Stimulated activated memory B cell treated with anti-CD40 and anti-IgM and Interleukin-4, amounts not matched to agents 10 μg/mL and 1 μg/mL and 100 μg/mL, for 72 hours (primary cell): ENCODE results near the gene AMH.

Experiments used
- ATAC-seq: fragments of 150-1000 bp; cut with Tn5 transposase; 2 replicates; pipeline ENCODE4 v1.10.0; 2021
- H3K27ac Mint-ChIP-seq: one replicate; pipeline ENCODE4 v1.8.0; 2022; ENCODE audit warnings: mild to moderate bottlenecking, mixed read lengths
- H3K27me3 Mint-ChIP-seq: one replicate; pipeline ENCODE4 v1.8.0; 2022; ENCODE audit warnings: mixed read lengths
- H3K36me3 Mint-ChIP-seq: one replicate; pipeline ENCODE4 v1.8.0; 2022; ENCODE audit warnings: mixed read lengths
- H3K4me1 Mint-ChIP-seq: one replicate; pipeline ENCODE4 v1.8.0; 2022; ENCODE audit warnings: mixed read lengths
- H3K4me3 Mint-ChIP-seq: one replicate; pipeline ENCODE4 v1.8.0; 2022; ENCODE audit warnings: mild to moderate bottlenecking, moderate library complexity, mixed read lengths
- H3K9me3 Mint-ChIP-seq: one replicate; pipeline ENCODE4 v1.8.0; 2022; ENCODE audit warnings: mixed read lengths

The AMH gene

DNA sequence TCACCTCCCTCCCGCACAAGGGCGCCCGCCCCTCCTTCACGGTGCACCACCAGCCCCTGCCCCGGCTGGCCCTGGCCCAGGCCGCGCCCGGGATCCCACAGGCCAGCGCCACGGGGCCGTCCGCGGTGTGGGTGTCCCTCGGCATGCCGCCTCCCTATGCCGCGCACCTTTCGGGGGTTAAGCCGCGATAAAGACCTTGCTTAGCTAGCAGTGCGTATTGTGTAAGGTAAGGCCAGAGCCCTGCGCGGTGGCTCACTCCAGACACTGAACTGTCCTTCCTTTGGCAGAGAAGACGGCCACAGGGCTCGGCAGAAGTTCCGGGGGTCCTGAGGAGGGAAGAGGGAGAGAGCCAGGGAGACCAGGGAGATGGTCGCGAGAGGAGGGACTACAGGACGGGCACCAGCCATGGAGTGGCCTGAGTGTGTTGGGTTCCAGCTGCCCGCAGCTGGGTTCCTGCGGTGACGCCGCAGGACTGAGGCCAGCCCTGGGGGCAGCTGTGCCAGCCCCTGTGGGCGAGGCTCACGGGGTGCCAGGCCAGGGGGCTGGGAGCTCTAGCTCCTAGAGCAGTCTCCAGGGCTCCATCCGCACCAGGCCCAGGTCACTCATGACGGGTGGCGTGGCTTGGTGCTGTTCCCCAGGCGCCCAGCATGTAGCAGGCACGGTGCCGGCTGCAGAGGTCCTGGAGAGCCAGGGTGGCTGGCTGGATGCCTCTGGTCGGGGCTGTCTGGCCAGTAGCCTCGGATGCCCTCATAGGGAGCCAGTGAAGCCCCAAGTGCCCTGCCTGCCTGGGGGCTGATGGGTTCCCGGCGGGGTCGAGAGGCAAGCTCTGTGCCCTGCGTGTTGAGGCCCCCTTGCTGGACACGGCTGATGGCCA, 20.7 kb upstream of the AMH start:
- Mint-ChIP-seq H3K4me3 (peak overlapping the region; percentile 65), H3K27ac (peak overlapping the region; percentile 78), H3K36me3 (peaks cover 63% of the 10 kb centered on the region), H3K4me1 (peaks cover 67% of the 10 kb centered on the region), H3K9me3 (no peaks in the 10 kb centered on the region), H3K27me3 (no peaks in the 10 kb centered on the region)
- peak; percentile 5 for ATAC-seq

DNA sequence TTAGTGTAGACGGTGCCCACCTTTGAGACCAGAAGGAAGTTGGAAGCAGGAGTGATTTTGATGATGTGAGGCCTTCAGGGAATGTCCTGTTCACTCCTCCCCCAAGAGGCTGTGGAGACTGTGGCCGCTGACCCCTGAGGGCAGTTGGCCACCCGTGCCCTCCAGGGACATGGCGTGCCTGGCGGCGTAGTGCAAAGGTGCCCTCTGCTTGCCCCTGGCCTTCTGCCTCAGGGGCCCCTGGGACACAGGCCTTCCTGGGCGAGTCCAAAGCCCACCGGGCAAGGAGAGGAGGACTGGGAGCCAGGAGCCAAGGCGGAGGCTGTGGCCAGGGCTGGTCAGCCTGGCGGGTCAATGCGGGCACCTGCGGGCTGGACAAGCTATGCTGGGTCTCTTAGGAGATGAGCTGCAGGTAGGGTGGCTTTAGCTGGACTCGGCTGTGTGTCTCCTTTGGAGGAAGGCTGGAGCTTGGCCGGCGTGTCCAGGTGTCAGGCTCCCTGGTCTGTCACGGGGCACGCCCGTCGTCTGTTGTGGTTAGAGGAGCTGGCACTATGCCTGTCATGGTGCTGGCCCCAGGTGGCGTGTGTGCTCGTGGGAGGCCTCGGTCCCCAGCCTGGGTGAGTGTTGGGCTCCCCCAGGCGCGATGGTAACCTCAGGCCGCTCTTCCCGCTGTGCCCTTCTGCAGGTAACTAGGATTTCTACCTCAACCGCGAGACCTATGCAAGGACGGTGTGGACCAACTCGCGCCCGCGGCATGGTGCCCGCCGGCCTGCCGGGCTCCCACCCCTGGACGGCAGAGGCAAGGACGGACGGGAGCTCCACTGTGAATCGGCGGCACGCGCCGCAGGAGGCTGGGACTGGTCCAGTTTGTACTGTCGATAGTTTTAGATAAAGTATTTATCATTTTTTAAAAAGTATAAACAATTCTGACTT, 19.8 kb upstream of the AMH start:
- Mint-ChIP-seq H3K4me3 (no peak overlapping the region), H3K9me3 (no peaks in the 10 kb centered on the region), H3K27ac (peak overlapping the region; percentile 78), H3K36me3 (peaks cover 65% of the 10 kb centered on the region), H3K27me3 (no peaks in the 10 kb centered on the region), H3K4me1 (peaks cover 67% of the 10 kb centered on the region)
- no peak for ATAC-seq

DNA sequence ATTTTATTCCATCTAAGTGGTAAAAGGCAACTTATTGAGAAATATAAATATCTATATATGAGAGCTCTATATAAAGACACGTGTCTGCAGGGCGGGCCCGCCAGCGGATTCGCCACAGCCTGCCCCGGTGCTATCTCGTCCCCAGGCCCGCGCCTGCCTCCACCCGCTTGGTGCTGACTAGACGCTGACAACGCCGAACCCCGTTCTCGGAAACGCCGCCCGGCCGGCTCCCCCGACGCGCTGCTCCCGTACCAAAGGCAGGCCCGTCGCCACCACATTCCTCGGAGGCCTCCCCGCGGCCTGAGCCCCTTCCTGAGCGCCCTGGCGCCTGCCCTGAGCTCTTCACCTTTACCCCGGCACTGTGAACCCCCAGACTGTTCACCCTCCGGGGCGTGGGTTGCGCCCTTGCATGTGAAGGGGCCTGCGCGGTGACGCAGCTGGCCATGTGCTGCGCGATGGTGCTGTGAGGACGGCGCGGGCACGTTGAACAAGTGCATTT, 19.0 kb upstream of the AMH start:
- Mint-ChIP-seq H3K27me3 (no peaks in the 10 kb centered on the region), H3K27ac (no peak overlapping the region), H3K4me1 (peaks cover 67% of the 10 kb centered on the region), H3K9me3 (no peaks in the 10 kb centered on the region), H3K36me3 (peaks cover 59% of the 10 kb centered on the region), H3K4me3 (no peak overlapping the region)
- ATAC-seq = no peak

DNA sequence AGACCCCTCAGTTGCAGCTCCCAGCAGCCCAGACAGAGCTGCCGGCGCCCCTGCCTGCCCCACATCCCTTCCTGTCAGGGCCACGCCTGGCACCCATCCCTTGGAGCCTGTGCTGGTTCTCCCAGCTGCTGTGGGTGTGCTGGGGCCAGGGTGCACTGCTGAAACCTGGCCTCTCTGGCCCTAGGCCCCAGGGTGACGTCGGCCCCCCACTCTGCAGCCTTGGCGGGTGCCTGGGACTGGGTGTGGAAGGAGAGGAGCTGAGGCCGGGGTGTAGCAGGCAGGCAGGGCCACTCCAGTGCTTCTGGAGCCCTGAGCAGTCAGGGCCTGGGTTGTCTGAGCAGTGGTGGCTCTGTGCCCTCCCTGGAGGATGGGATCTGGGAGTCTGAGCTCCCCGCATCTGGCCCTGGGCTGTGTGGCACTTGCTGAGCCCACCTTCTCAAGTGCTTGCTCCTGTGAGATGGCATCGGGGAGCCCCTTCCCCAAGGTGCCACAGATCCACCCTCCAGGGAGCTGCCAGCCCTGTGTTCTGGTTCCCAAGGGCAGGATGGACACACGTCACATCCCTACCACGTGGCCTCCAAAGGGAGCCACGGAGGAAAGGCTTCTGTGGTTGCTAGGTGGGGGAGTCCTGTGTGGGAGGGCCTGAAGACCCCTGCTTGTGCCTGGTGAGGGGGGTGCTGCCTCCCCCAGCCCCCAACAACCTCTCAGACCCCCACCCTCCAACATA, 18.2 kb upstream of the AMH start:
- Mint-ChIP-seq H3K36me3 (peaks cover 50% of the 10 kb centered on the region), H3K27ac (no peak overlapping the region), H3K4me1 (peaks cover 63% of the 10 kb centered on the region), H3K9me3 (no peaks in the 10 kb centered on the region), H3K4me3 (no peak overlapping the region), H3K27me3 (no peaks in the 10 kb centered on the region)
- no peak for ATAC-seq

DNA sequence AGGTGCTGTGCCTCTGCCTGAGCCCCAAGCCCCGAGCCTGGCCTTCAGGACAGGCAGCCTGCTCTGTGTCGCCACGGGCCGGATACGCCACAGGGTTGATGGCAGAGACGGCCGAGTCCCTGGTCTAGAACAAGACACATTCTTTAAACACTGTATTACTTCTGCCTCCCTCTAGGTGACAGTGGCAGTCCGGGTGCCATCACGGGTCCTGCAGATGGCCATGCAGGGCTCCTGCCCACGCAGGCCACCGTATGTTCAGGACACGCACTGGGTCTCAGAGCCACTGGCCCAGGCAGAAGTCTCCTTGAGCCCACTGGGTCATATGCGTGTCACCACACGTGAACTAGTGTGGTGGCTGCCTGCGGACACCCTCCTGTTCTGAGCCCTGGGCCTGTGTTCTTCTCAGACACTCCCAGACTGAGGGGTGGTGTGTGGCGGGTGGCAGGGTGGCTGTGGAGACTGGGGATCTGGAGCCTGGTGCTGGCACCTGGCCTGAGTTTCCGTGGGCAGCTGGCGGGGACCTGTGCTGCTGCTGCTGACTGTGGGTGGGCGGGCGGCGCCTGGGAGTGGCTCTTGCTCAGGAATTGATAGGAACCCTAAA, 17.4 kb upstream of the AMH start:
- no peak for ATAC-seq

DNA sequence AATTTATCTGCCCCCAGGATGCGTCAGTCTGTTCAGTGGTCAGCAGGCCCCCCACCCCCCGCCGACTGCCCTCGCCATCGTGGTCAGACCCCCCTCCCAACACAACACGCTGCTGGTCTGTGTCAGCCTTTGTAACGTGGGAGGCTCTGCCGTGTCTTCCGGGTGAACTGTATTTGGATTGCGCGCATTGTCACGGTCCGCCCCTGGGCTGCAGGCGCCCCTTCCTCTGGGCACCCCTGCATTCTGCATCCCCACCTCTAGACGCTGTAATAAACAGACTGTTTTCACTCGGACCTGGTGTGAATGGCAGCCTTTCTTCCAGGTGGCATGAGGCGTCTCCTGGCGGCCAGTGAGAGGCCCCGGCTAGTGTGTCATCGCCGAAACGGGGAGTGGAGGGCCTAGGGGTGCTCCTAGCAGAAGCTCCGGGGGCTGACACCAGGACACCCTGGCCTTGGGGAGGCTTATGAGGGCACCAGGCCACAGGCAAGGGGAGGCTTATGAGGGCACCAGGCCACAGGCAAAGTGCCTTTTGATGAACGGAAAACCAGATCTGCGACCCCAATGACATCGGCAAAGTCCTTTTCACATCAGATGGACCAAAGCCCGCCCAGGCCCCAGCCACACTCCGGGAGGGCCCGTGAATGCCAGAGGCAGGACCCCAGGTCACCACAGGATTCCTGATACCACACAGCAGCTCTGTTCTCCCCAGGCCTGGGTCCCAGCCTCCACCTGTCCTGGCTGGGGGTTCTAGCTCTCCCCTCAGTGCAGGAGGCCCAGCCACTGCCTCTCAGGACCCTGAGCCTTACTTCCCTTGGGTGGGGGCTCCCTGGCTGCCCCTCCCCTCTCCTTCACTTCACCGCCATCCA, 16.6 kb upstream of the AMH start:
- no peaks in the 10 kb centered on the region for H3K27me3 Mint-ChIP-seq
- no peaks in the 10 kb centered on the region for H3K9me3 Mint-ChIP-seq
- peak overlapping the region; percentile 44 for H3K27ac Mint-ChIP-seq
- peaks cover 40% of the 10 kb centered on the region for H3K36me3 Mint-ChIP-seq
- H3K4me3 Mint-ChIP-seq = no peak overlapping the region
- peaks cover 60% of the 10 kb centered on the region for H3K4me1 Mint-ChIP-seq
- ATAC-seq = no peak

More for the DNA sequence above, 17.4 kb upstream of the AMH start:
- Mint-ChIP-seq H3K9me3 (no peaks in the 10 kb centered on the region), H3K4me3 (no peak overlapping the region), H3K27ac (no peak overlapping the region), H3K4me1 (peaks cover 62% of the 10 kb centered on the region), H3K36me3 (peaks cover 45% of the 10 kb centered on the region), H3K27me3 (no peaks in the 10 kb centered on the region)

DNA sequence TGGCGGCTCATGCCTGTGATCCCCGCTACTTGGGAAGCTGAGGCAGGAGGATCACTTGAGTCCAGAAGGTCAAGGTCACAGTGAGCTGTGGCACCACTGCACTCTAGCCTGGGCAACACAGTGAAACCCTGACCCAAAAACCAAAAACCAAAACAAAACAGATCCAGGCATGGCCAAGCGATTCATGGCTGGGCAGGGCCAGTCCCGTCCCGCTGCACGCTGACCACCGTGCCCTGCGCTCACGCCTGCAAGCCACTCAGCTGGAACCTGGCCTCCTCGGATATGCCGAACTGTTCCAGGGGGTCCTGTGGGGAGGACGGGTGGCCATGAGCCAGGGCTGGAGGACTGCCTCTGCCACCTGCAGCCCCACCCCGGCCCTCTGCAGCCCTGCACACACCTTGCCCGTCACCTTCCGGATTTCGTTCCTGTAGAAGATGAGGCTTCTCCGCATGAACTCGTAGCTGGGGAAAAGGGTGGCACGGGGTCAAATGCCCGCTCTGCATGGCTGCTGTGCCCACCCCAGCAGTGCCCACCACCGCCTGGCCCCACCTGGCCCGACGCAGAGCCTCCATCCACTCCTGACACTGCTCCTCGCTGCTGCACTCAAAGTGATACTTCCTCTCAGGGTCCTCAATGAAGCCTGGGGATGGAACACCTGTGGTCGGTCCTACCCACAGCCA, 15.4 kb upstream of the AMH start:
- Mint-ChIP-seq H3K27me3 (no peaks in the 10 kb centered on the region), H3K9me3 (no peaks in the 10 kb centered on the region), H3K4me1 (peaks cover 60% of the 10 kb centered on the region), H3K36me3 (peaks cover 35% of the 10 kb centered on the region), H3K4me3 (peak overlapping the region; percentile 49), H3K27ac (peak overlapping the region; percentile 91)
- ATAC-seq = no peak

DNA sequence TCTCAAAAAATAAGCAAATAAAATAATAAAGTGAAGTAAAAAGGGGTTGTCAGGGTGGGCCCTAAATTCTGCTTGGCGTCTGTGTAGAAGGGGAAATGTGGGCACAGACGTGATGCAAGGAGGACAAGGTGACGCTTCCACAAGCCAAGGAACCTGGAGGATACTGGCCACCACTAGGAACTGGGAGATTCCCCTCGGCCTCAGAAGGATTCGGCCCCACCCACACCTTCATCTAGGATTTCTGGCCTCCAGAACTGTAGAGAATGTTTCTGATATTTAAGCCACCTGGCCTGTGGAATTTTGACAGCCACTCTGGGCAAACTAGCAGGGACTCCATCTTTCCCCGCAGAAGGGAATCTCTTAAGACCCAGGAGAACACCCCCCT, 14.1 kb upstream of the AMH start:
- no peaks in the 10 kb centered on the region for H3K27me3 Mint-ChIP-seq
- no peak for ATAC-seq
- peaks cover 41% of the 10 kb centered on the region for H3K36me3 Mint-ChIP-seq
- H3K27ac Mint-ChIP-seq = peak overlapping the region; percentile 91
- H3K9me3 Mint-ChIP-seq = no peaks in the 10 kb centered on the region
- peaks cover 63% of the 10 kb centered on the region for H3K4me1 Mint-ChIP-seq
- peak overlapping the region; percentile 86 for H3K4me3 Mint-ChIP-seq

DNA sequence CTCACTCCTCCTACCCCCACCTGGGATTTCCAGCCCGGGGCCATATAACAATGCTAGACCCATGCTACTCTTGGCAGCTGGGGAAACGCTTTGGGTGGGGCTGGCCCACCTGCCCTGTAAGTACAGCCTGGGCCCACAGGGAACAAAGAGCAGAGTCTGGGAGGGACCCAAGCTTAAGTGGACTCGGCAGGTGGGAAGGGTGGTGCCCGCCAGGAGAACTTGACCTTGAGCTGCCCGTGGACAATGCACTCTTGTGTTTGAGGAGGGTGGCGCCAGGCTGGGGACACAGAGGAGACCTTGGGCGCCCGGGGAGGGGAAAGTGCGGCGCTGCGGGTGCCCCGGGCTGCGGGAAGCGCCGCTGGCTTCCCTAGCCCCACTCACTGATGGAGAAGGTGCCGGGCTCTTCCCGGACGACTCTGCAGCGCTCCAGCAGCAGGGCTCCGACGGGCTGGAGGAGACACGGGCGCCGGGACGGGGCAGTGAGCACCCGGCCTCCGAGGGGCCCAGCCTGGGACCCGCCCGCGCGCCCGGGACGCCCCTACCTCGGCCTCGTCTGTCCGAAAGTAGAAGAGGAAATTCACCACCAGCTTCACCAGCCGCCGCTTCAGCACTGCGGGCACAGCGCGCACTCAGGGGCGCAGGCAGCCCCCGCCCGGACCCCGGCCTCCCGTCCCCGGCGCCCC, 13.6 kb upstream of the AMH start:
- peak overlapping the region; percentile 91 for H3K27ac Mint-ChIP-seq
- H3K4me3 Mint-ChIP-seq = peak overlapping the region; percentile 86
- H3K36me3 Mint-ChIP-seq = peaks cover 42% of the 10 kb centered on the region
- peaks cover 68% of the 10 kb centered on the region for H3K4me1 Mint-ChIP-seq
- ATAC-seq = peak; percentile 58
- H3K9me3 Mint-ChIP-seq = no peaks in the 10 kb centered on the region
- H3K27me3 Mint-ChIP-seq = no peaks in the 10 kb centered on the region

DNA sequence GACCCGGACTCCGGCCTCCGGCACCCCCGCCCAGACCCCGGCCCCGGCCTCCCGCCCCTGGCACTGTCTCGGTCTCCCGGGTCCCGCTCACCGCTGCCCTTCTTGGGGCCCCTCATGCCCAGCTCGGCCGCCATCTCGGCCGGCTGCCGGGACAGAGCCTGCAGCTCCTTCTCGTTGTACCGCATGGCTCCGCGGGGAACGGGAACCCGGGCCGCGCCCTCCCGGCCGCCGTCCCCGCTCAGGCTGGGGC, 13.1 kb upstream of the AMH start:
- peak overlapping the region; percentile 86 for H3K4me3 Mint-ChIP-seq
- ATAC-seq = no peak
- no peaks in the 10 kb centered on the region for H3K9me3 Mint-ChIP-seq
- peak overlapping the region; percentile 91 for H3K27ac Mint-ChIP-seq
- peaks cover 46% of the 10 kb centered on the region for H3K36me3 Mint-ChIP-seq
- H3K27me3 Mint-ChIP-seq = no peaks in the 10 kb centered on the region
- peaks cover 73% of the 10 kb centered on the region for H3K4me1 Mint-ChIP-seq

DNA sequence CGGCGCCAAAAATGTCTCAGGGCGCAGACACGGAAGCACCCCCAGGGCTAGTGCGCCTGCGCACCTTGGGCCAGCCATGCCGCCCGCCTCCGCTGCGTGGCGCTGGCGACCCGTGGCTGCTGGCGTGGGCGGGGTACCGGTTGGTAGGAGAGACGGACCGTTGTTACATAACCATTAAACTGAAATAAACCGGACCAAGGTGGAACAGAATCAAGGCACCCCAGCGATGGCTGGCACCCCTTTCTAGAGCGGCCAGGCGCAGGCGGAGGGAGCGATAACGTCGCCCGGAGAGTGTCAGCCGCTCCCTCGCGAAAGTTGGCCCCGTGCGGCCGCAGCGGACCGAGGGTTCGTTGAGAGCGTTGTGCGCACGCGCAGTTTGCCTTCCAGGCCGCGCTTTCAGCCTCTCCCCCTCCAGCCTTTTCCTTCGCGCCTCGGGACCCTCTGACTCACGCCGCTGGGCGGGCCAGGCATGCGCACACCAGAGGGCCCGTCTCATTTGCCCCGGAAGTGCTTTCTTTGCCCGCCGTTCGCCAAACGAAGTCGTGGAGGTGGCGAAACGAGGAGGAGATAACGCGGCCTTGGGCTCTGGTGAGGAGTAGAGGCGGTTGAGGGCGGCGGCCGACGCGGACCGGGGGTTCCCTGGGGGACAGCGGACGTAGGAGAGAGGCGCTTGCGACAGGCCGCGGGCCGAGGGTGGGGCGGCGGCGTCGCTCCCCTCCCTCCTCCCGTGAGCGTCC, 12.6 kb upstream of the AMH start, which contains the start of the genes PLEKHJ1 and SF3A2:
Gene PLEKHJ1 (minus strand): TSS at position 16 of the 737 bp plus-strand sequence. CDS start 81 bp downstream, outside the sequence.
Gene SF3A2 (plus strand): TSS at position 511 of the 737 bp plus-strand sequence. CDS start 6,595 bp downstream, outside the sequence.
- Mint-ChIP-seq H3K27me3 (no peaks in the 10 kb centered on the region), H3K4me1 (peaks cover 78% of the 10 kb centered on the region), H3K27ac (peak within 1 kb of the TSS; percentile 91), H3K36me3 (peaks cover 46% of the 10 kb centered on the region), H3K9me3 (no peaks in the 10 kb centered on the region), H3K4me3 (peak within 1 kb of the TSS; percentile 86)
- ATAC-seq = peak; percentile 91

DNA sequence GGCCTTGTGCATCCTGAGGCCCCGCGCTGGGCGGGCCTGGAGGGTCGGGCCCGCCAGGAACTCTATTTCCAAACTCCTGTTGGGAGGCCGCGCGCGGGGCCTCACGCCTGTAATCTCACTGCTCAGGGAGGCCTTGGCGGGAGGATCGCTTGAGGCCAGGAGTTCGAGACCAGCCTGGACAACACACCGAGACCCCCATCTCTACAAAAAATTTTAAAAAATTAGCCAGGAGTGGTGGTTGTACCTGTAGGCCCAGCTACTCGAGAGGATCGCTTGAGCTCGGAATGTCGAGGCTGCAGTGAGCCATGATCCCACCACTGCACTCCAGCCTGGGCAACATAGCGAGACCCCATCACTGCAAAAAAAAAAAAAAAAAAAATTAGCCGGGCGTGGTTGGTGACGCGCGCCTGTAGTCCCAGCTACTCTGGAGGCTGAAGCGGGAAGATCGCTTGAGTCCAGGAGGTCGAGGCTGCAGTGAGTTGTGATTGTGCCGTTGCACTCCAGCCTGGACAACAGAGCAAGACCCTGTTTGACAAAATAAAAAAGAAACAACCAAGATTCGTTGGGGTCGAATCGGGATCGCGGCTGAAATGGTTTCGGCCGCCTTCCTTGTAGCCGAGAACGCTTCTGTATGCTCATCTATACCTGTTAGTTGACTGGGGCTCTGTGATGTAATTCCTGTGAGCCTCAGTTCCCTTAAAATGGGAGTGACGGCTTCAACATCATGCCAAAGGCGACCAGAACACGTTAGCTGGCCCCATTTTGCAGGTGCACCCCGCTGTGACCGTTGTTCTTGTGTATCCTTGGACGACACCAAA, 11.9 kb upstream of the AMH start:
- H3K4me1 Mint-ChIP-seq = peaks cover 81% of the 10 kb centered on the region
- H3K36me3 Mint-ChIP-seq = peaks cover 45% of the 10 kb centered on the region
- peak overlapping the region; percentile 91 for H3K27ac Mint-ChIP-seq

More for the DNA sequence above, 11.9 kb upstream of the AMH start:
- Mint-ChIP-seq H3K27me3 (no peaks in the 10 kb centered on the region), H3K4me3 (peak overlapping the region; percentile 86), H3K9me3 (no peaks in the 10 kb centered on the region)
- no peak for ATAC-seq
